GM18498 (cell line): ENCODE data around the gene EEA1.
"Not testable (repeated sequence)": the region's sequence is repeated elsewhere in the genome, so short reads cannot be mapped to it uniquely, and the experiment has no call there.

Experiments
- ATAC-seq: cut with Tn5 transposase; IDR thresholded peaks from one replicate; pipeline ENCODE4 v1.9.1; 2021; ENCODE audit warnings: mild to moderate bottlenecking, moderate library complexity; ENCODE audit not compliant: unreplicated experiment

EEA1 gene

DNA sequence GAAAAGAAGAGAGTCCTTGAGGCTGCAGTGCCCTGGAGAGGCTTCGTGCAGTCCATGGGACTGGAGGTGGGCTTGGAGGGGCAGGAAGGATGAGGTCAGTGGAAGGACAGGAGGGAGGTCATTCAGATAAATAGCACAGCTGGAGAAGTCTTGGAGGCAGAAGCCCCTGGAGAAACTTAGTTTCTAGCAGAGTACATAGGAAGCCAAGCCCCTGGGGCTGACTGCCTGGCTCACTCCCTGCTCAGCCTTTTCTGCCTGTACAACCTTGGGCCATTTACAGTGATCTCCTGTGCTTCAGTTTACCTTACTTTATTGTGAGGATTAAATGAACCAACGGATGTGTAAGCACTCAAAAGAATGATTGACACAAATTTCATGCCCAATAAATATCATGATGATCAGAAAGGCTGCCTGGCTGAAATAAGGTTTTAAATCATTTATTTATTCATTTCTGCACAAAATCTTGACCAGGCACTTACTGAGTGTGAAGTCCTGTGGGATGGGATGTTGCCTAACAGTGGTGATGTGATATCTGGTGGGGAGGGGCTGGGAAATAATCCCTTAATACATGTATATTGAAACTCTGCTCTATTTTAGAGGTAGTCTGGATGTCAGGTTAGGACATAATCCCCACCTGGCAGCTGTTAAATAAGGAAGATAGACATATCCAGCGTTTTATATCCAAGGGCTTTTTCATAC is 172.0 kb downstream of the EEA1 start:
- no peak for ATAC-seq

DNA sequence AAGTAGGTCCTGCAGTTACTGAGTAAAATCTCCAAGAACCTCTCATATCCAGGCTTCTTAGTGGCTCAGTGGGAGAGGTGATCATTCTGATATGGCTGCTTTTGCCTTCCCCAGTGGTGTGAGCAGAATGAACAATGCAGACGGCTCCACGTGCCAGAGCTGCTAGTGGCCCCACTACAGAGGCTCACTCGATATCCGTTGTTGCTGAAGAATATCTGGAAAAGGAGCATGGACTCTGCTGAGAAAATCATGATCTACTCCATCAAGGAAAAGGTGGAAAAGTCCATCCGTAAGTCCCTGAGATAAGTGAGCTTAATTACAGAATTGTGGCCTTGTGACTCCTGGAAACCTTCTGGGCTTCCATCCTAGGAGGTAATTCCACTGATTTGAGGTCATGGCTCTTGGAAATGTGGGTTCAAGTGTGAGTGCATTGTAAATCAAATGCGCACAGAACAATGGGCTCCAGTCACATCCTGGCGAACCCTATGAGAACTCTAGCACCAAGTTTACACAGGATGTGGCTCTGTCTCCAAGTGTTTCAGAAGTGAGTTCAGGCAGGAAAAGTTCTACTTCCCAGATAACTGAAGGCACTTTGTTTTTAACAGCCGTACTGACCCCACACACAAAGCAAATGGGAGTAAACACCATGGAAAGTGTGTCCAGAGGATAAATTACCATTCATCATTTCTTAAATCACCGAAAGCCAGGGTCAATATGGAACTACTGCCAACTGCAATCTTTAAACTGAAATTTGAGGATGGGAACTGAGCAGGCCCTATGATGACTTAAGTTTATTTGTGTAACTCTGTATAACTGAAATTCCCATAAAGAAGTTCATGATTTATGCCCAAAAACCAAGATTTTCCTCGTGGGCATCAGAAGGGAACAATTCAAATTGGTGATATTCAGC is 174.9 kb downstream of the EEA1 start:
- no peak for ATAC-seq

DNA sequence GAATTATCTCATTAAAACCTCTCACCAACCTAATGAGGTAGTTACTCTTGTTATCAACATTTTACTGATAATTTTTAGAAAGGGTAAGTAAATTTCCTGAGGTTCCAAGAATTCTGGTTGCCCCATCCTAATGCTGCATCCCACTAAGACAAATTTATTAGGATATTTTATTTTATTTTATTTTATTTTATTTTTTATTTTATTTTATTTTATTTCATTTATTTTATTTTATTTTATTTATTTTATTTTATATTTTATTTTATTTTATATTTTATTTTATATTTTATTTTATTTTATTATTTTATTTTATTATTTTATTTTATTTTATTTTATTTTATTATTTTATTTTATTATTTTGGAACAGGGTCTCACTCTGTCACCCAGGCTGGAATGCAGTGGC is 179.4 kb downstream of the EEA1 start:
- not testable (repeated sequence) for ATAC-seq

DNA sequence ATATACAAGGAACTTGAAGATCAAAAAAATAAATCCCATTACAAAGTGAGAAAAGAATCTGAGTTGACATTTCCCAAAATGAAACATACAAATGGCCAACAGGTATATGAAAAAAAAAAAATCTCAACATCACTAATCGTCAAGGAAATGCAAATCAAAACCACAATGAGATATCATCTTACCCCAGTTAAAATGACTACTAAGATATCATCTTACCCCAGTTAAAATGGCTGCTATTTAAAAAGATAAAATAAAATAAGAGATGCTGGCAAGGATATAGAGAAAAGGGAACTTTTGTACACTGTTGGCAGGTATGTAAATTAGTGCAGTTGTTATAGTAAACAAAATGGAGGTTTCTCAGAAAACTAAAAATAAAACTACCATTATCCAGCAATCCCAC is 181.9 kb downstream of the EEA1 start:
- no peak for ATAC-seq

DNA sequence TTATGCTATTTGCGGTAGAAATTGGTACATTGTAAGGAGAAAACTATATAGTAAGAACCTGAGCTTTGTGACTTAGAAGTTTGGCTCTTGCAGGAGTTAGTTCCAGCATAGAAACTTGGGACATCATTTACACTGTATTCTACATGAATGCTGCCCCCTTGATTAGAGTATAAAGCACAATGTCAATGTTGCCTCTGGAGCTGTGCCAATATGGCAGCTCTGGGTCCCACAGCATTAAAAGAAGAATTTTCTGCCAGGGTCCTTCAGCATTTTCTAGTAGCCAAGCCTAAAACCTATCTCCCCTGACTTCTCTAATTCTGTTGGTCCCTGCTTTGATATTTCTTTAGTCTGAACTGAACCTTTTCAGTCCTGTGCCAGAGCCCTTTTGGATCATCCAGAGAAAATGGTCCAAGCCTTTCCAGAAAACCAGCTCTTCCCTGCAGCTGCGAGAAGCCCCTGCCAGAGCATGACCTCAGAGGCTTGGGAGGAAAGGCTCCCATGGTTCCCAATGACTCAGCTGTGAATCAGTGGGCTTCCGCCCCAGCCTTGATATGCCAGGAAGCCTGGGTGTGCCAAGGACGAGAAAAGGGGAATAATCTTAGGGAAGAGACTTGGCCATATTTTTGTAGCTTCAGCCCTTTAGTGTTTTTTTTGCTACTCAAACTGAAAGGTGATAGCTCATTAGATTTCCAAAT is 183.1 kb downstream of the EEA1 start:
- ATAC-seq, result no peak

DNA sequence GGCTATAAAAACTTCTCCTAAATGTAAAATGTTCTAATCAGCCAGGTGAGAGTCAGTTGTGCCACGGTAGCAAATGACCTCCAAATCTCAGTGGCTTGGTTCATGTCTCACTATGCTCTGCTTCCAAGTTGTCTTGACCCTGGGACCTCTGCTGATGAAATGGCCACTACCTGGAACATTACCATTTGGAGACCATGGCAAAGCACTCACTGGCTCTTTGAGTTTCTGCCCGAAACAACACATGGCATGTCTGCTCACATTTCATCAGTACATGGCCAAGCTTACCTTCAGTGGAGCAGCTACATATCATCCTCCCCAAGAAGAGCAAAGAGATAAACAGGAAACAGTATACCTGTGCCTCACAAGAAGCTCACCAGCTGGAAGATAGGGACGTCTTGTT is 186.1 kb downstream of the EEA1 start:
- ATAC-seq, result no peak

DNA sequence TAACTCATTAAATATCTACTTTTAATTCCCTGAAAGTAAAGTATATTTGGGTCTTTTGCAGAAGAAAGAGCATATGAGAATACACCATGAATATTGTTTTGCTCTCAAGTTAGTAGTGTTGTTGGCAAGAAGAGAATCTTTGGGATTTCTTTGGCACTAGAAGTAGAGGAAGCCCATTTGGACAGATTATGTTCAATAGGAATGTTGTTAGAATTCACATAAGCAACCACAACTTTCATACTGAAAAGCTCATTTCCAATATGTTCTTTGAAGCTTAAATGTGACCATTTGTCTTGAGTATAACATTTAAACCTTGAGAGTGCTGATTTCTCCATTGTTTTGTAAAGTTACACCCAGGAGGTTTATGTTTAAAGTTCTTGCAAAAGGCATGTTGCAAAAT is 188.7 kb downstream of the EEA1 start:
- ATAC-seq, result no peak

DNA sequence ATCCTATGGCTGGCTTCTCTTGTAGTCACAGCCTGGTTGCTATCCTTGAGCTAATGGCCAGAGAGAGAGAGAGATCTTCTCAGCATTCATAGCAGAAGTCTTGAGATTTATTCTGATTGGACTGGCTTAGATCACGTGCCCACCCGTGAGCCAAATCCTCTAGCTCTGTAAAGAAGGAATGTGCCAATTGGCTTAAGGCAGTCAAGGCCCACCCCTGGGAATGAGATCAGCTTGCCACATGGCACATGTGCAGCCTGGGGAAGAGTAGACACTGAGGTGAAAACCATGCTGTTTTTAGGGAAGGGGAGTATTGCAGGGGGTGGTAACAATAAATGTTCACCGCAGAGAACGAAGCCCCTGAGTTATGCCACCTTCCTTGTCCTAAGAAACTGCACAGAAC is 190.0 kb downstream of the EEA1 start:
- no peak for ATAC-seq

DNA sequence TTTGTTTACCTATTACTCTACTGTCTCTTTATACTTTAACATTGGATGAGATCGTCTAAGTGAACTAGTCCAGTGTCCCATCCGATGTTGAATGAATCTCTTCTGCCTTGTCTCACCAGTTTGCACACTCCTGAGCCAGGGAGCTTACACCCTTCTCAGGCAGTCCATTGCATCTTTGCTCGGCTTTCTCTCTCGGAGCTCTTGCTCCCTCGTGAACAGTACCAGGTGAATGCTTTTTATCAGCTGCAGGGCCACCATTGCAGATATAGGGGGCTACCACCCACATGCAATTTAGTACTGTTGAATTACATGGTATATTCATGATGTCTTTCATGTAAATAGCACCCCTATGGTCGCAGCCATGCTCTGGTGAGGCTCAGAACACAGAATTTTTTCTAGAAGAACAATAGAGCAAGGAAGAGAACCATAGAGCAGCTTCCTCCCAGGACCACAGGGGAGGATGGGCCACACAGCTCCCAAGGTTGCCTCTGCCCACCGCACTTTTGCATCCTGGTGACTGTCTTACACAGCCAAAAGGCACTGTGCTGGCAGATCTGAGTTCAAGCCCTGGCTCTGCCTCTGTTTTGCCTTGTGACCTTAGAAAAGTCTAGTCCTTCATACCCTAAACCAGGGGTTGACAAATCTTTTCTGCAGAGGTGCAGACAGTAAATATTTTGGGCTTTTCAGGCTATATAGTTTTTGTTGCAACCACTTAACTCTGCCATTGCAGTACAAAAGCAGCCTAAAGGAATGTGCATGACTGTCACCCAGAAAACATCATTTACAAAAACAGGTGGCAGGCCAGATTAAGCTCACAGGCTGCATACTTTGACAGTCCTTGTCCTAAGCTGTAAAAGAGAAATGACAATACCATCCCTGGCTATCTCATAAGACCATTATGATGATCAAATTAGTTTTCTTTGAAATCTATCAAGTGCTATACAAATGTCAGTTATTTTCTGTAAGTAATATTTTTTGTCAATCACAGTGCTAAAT is 190.9 kb downstream of the EEA1 start:
- ATAC-seq, result no peak

DNA sequence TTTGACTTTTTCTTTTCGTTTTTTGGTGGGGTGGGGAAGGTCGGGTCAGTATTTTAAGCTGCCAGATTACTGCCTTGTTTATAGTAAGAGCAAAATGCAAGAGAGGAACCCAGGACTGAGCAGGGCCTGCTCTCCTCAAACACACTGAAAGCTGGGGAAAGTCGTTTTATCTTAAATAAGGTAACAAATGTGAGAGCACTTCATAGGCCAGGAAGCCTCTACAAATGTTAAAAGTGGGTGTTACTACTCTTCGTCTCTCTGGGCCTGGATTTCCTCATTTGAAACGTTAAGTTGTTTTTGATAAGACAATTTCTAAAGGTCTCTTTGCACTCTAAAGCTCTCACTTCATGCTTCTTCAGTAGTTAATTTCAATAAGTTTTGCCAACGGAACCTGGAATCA is 192.5 kb downstream of the EEA1 start:
- ATAC-seq, result no peak

DNA sequence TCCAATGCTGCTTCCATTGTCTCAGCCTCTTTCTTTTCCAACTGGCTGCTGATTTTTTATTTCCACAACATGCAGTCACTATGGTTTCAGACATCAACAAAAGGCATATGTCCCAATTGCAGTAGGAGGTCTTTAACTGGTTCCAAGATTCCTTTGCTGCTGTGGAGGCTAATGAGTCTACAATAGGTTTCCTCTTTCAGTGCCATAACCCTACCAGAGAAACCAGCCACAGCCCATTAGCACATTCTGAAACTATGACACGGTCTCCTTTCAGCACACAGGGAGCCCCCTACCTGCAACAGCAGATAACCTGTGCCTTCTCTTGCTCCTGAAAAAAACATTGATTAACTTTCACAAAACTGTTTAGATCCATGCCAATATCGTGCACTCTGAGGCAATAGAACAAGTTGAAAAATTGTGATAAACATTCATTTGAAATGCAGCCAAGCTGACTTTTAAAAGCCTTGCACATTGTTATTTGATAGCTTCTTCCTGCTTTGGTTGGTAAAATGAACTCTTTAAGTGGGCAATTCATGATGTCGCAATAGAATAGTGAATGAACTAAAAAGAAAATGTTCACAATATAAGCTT is 193.9 kb downstream of the EEA1 start:
- no peak for ATAC-seq

DNA sequence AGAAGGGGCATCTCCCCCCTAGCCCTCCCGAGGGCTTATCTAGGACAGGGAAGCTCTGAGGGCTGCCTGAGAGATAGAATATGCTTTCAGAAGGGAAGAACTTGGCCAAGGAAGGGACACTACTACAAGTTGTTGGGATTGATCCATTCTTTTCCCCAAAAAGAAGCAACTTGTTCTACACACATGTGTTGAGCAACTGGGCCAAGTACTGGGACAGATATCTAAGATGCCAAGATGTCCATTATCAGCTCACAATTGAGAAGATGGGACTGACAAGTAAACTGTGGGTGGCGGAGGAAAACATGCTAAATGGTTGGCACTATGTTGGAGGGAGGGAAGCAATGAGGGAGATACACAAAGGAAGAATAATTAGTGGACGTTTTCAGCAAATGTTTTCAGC is 195.4 kb downstream of the EEA1 start:
- no peak for ATAC-seq

DNA sequence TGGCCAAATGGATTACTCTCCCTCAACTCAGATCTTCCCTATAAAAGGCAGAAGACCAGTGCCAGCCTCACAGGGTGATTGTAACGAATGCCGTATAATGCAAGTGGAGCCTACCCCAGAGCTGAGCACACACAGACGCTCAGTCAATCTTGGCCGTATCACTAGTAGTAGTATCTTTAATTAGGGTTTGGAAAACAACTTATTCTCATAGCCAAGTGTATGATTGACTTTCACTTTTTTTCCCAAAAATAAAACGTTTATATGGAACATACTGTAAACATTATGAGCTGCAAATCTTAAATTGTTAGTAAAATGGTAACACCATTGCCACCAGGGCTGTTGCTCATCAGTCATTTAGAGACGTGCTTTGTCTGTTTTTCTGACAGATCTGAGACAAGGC is 195.9 kb downstream of the EEA1 start:
- no peak for ATAC-seq

DNA sequence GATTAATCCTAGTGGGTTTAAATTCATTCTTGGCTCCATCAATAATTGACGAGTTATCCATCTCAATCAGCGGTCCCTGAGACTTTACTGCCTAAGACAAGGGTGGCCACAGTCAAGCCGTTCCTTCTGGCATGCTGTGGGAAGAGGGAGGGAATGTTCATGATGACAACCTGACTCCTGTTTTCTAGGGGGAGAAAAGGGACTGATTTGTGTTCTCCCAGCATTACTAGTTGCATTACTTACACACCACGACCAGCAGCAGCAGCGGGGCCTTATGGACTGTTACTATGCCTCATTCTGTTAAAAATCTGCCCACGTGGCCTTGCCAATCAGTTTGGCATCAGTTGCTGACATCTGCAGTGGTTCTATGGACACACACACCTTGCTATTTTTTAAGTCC is 196.4 kb downstream of the EEA1 start:
- no peak for ATAC-seq

DNA sequence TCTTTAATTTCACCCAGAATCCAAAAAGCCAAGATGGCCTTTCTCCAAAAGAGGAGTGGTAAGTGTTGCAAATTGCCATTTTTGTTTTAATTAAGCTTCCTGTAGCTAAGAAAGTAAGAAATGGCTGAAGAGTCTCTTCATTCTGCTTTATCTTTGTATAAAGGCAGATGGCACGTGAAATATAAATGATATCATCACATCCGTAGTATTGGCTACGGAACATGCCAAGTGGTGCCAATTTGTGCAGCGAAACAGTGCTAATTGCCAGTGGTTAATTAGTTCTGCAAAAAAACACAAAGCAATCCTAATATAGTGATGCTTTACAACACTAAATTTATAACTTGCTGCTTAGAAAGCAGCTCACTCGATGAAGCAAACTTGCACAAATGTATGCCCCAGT is 196.9 kb downstream of the EEA1 start:
- no peak for ATAC-seq

DNA sequence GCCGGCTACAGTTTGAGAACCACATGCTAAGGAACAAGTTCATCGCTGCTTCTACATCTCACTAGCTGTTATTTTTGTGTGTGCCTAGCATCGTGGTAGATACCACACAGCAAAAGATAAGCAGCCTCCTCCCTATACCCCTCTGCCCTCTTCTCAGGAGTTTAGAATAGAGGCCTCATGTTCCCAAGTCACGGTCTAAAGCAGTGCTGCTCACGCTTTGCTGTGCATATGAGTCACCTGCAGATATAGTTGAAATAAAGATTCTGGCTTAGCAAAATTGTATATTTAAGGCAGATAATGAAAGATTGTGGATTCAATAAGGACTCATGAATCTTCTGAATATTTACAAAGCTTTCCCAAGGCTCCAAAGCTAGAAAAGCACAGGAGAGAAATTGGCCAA is 198.3 kb downstream of the EEA1 start:
- no peak for ATAC-seq

DNA sequence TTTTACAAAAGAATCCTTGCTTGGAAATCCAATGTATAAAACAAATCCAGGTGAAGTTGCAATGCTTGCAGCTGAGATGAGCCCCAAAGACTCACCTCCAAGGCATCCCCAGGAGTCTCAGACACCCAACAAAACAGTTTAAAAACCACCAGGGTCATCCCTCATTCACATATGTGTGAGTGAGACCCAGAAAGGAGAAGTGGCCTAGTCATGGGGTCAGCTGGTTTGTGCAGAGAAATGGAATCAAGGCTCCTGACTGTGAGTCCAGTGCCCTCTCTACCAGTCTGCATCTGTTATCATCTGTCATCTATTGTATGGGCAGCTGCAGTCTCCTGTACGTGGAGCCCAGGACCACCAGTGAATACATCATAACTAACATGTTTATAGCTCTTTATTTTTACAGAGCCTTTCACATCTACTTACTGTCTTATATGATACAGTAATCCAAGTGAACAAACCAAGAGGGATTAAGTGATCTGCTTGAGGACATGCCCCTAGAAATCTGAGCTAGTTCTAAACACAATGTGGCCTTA is 199.3 kb downstream of the EEA1 start:
- ATAC-seq, result no peak

DNA sequence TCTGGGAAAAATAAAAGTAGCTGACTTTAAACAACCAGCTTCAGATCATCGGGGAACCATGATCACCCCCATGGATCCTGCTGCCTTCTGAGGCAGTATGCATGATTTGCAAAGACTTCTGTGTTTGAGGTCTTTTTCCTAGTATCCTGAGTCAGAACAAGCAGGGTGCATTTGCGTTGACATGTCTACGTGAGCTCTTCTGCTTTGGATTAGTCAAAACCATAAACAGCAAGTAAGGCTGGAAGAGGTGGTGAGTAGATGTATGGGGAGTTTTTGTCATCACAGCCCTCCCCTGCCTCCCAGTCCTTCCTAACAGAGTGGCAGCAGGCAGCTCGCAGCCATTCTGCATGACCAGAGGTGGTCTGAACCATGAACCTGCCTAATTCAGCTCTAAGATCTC is 202.2 kb downstream of the EEA1 start:
- ATAC-seq, result no peak

DNA sequence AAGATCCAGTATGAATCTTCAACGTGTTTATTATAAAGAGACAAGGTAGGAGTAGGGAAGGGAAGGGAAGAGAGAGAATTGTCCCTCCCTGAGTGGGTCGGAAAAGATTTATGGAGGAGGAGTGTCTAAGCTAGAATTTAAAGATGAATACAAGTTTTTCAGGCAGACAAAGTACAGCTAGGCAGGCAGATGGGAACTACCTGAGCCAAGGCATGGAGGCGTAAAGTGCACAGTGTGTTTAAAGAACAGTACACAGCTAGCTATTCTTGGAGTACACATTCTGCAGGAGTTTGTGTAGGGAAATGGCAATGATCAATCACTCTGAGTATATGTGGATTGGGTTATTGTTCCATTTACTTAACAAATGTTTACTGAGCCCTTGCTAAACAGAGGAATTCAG is 206.2 kb downstream of the EEA1 start:
- ATAC-seq, result no peak

DNA sequence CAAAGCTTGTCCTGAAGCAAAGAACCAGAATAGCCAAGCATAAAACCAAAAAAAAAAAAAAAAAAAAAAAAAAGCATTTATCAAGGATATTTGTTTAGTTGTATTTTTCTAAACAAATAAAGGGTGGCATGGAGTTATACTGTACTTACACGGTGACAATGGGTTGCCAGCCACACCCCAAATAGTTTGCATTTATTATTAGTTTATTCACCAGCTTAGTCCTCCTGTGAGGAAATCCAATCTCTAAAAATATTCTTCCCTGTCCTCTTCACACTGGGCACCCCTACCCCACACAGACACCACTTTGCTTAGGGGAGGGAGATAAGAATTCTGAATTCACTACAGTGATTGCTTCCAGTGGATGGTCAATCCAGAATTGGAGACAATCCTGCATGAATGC is 207.4 kb downstream of the EEA1 start:
- no peak for ATAC-seq
